BJ (cell line): ENCODE results near the gene IGSF23. TPM values are rescaled to one million over a fixed set of nuclear protein-coding genes. Genes with fewer than 3 reads are reported as not detected.
A peak's percentile ranks its signal among the peaks of the same experiment; 100 is the strongest.

ENCODE experiments used
- CTCF ChIA-PET: fragments of 350-600 bp; formaldehyde crosslinking; extraction: SDS; loops from one replicate; lab custom pipeline; 2021; ENCODE audit warnings: antibody characterized with exemption, inconsistent platforms; lab: Yijun Ruan, JAX
- POLR2A ChIA-PET: fragments of 300-600 bp; sonication (Branson Sonifier 250); formaldehyde crosslinking; extraction: SDS; loops from one replicate; lab custom pipeline; 2021; ENCODE audit warnings: antibody characterized with exemption; lab: Charles Lee
- DNase-seq: peaks from one replicate; pipeline ENCODE4 v3.0.0-alpha.2; 2011; ENCODE audit warnings: low read depth
- H3K27me3 ChIP-seq: 2 replicates; pipeline ENCODE4 v1.6.0; 2011; ENCODE audit warnings: low read length; ENCODE audit not compliant: control insufficient read depth, insufficient read depth
- H3K36me3 ChIP-seq: 2 replicates; pipeline ENCODE4 v1.5.1; 2011; ENCODE audit warnings: low read length; ENCODE audit not compliant: control insufficient read depth, insufficient read depth
- H3K4me3 ChIP-seq: 2 replicates; pipeline ENCODE4 v1.5.1; 2011; ENCODE audit warnings: low read depth, mild to moderate bottlenecking, control low read depth, low read length
- polyA plus RNA-seq: library from polyadenylated mRNA; depleted of rRNA; stranded (reverse); fragments of >200 nt; gene quantifications from 2 replicates; pipeline ENCODE4 v1.2.3, GENCODE V29; 2011
- TF ChIP-seq, protein P1 (sequence below): IDR thresholded peaks from 2 replicates; pipeline ENCODE4 v1.5.1; 2011; ENCODE audit warnings: low read depth, mild to moderate bottlenecking, control low read depth, inconsistent platforms, low read length, moderate library complexity; ENCODE audit not compliant: insufficient read depth

IGSF23 gene
- polyA plus RNA-seq, 1 experiment, result 0.21 TPM

DNA sequence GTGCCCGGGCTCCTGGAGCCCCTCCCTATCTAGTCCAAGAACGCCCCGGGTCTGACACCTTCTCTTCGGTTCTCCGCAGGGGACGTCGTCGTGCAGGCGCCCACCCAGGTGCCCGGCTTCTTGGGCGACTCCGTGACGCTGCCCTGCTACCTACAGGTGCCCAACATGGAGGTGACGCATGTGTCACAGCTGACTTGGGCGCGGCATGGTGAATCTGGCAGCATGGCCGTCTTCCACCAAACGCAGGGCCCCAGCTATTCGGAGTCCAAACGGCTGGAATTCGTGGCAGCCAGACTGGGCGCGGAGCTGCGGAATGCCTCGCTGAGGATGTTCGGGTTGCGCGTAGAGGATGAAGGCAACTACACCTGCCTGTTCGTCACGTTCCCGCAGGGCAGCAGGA is 33.8 kb downstream of the IGSF23 start:
- no peak for DNase-seq
- TF ChIP-seq, protein P1, sequence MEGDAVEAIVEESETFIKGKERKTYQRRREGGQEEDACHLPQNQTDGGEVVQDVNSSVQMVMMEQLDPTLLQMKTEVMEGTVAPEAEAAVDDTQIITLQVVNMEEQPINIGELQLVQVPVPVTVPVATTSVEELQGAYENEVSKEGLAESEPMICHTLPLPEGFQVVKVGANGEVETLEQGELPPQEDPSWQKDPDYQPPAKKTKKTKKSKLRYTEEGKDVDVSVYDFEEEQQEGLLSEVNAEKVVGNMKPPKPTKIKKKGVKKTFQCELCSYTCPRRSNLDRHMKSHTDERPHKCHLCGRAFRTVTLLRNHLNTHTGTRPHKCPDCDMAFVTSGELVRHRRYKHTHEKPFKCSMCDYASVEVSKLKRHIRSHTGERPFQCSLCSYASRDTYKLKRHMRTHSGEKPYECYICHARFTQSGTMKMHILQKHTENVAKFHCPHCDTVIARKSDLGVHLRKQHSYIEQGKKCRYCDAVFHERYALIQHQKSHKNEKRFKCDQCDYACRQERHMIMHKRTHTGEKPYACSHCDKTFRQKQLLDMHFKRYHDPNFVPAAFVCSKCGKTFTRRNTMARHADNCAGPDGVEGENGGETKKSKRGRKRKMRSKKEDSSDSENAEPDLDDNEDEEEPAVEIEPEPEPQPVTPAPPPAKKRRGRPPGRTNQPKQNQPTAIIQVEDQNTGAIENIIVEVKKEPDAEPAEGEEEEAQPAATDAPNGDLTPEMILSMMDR, result no peak
- ChIA-PET POLR2A (no interaction called here), CTCF (interaction anchor here (1.2 to 5.4 kb wide), 3 partner anchors 37 to 76 kb away, joined by 7 to 26 read pairs (median 11); no protein-coding TSS in a partner anchor)
- Histone ChIP-seq H3K36me3 (peaks cover 28% of the 10 kb centered on the region), H3K27me3 (no peaks in the 10 kb centered on the region), H3K4me3 (no peak overlapping the region)

DNA sequence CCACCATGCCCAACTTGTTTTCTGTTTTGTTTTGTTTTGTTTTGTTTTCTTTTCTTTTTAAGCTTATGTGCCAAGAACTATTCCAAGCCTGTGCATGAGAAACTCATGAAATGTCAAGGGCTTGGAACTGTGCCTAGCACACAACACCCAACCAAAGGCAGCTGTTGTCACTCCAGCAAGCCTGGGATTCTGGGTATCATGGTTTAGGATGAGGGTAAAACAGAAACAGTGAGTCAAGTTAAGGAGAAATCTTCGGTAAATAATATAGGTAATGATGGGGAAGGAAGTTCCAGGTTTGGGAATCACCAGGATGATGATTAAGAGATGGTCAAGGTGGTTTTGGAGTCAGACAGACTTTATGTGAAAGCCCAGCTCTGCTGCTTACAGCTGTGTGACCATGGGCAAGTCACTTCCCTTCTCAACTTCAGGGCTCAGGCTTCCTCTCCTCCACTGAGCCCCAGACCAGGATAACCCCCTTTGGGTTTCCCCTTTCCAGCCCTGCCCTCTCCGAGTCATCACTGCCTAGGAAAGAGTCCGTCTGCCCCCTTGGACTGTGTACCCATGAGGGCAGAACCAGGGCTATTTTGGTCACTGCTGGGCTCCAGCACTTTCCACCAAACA is 35.4 kb downstream of the IGSF23 start:
- TF ChIP-seq, protein P1, result no peak
- DNase-seq, result no peak
- CTCF ChIA-PET, result interaction anchor here (0.9 to 5.4 kb wide), 10 partner anchors 8 to 159 kb away, joined by 3 to 26 read pairs (median 7); no protein-coding TSS in a partner anchor
- Histone ChIP-seq H3K36me3 (peaks cover 34% of the 10 kb centered on the region), H3K27me3 (no peaks in the 10 kb centered on the region), H3K4me3 (no peak overlapping the region)
- POLR2A ChIA-PET, result no interaction called here

DNA sequence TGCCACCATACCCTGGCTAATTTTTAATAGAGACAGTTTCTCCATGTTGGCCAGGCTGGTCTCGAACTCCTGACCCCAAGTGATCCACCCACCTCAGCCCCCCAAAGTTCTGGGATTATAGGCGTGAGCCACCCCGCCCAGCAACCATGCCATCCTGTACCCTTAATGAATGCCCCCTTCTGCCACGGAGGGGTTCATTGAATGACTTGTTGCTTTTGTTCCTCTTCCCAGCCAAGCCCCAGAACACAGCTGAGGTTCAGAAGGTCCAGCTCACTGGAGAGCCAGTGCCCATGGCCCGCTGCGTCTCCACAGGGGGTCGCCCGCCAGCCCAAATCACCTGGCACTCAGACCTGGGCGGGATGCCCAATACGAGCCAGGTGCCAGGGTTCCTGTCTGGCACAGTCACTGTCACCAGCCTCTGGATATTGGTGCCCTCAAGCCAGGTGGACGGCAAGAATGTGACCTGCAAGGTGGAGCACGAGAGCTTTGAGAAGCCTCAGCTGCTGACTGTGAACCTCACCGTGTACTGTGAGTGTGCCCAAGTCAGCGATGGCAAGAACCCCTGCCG is 36.3 kb downstream of the IGSF23 start:
- POLR2A ChIA-PET, result no interaction called here
- CTCF ChIA-PET, result interaction anchor here (0.8 to 5.4 kb wide), 6 partner anchors 9 to 79 kb away, joined by 3 to 26 read pairs (median 8); no protein-coding TSS in a partner anchor
- DNase-seq, result no peak
- H3K36me3 ChIP-seq, result peaks cover 37% of the 10 kb centered on the region
- no peaks in the 10 kb centered on the region for H3K27me3 ChIP-seq
- TF ChIP-seq, protein P1, result no peak
- H3K4me3 ChIP-seq, result no peak overlapping the region

DNA sequence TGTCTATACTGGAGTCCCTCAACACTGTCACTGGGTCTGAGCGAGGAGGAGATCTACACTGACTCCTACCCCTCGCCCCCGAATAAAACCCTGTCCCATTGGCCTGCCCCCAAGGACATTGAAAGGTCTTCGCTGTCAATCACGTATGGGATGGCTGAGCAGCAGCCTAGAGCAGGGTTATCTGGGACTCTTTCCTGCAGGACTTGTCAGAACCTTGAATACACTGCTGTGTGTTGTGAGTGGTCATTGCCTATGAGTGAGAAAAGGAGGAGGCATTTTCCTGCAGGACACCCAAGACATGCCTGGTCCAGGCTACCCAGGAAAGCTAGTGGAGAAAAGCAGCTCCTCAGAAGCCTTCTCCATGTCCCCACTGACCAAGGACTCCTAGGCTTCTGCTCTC is 40.0 kb downstream of the IGSF23 start:
- TF ChIP-seq, protein P1, result no peak
- Histone ChIP-seq H3K36me3 (peaks cover 37% of the 10 kb centered on the region), H3K27me3 (no peaks in the 10 kb centered on the region), H3K4me3 (no peak overlapping the region)
- ChIA-PET CTCF (interaction anchor here (0.7 to 4.1 kb wide), 7 partner anchors 10 to 83 kb away, joined by 5 to 31 read pairs (median 8); no protein-coding TSS in a partner anchor), POLR2A (no interaction called here)
- no peak for DNase-seq

DNA sequence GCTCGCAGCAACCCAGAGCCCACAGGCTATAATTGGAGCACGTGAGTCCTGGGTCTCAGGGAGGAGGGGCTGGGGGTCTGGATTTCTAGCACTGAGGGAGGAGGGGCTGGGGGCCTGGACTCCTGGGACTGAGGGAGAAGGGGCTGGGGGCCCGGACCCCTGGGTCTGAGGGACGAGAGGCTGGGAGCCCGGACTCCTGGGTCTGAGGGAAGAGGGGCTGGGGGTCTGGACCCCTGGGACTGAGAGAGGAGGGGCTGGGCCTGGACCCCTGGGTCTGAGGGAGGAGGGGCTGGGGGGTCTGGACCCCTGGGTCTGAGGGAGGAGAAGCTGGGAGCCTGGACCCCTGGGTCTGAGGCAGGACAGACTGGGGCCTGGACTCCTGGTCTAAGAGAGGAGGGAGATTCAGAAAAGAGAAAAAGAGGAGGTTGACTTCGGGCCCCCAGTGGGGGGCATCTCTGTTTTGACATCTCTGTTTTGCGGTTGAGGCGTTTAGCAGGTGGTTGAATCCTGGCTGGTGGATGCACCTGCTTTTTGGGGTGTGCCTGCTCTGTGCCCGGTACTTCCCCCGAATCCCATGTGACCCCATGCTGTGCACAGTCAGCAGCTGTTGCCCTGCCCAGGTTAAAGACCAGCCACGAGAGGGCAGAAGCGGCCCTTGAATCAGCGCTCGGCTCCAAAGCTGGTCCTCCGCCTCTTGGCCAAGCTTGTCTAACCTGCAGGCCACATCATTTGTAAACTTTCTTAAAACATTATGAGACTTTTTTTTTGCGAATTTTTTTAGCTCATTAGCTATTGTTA is 40.8 kb downstream of the IGSF23 start:
- CTCF ChIA-PET, result interaction anchor here (0.6 to 4.1 kb wide), 15 partner anchors 9 to 154 kb away, joined by 3 to 31 read pairs (median 4); partner anchors contain the start of gene ZNF180
- TF ChIP-seq, protein P1, result peak; percentile 50
- no peak overlapping the region for H3K4me3 ChIP-seq
- DNase-seq, result no peak
- POLR2A ChIA-PET, result no interaction called here
- peaks cover 42% of the 10 kb centered on the region for H3K36me3 ChIP-seq
- no peaks in the 10 kb centered on the region for H3K27me3 ChIP-seq
